Mesendoderm (in vitro differentiated cells): ENCODE results near the gene ZNF146.
A peak's percentile ranks its signal among the peaks of the same experiment; 100 is the strongest.
"Not testable (repeated sequence)": the region's sequence is repeated elsewhere in the genome, so short reads cannot be mapped to it uniquely, and the experiment has no call there.

Experiments
- DNase-seq: peaks from one replicate; pipeline ENCODE4 v3.0.0; 2013
- H2AK5ac ChIP-seq: 2 replicates; pipeline ENCODE4 v1.6.1; 2013; ENCODE audit warnings: low read length, inconsistent platforms
- H2BK120ac ChIP-seq: 2 replicates; pipeline ENCODE4 v1.6.1; 2013; ENCODE audit warnings: low read depth, mild to moderate bottlenecking, low read length, moderate library complexity, mixed read lengths
- H2BK15ac ChIP-seq: replicated peaks from 2 replicates; pipeline ENCODE4 v1.6.1; 2013; ENCODE audit warnings: low read depth, mild to moderate bottlenecking, moderate library complexity
- H2BK5ac ChIP-seq: 2 replicates; pipeline ENCODE4 v1.6.1; 2013; ENCODE audit warnings: low read length, inconsistent platforms
- H3K18ac ChIP-seq: 2 replicates; pipeline ENCODE4 v1.6.1; 2013; ENCODE audit warnings: mild to moderate bottlenecking, low read length, mixed read lengths
- H3K23ac ChIP-seq: one replicate; pipeline ENCODE4 v1.6.1; 2013; ENCODE audit warnings: low read length
- H3K27ac ChIP-seq: 2 replicates; pipeline ENCODE4 v1.5.1; 2013; ENCODE audit warnings: low read depth, mild to moderate bottlenecking, inconsistent platforms, low read length, moderate library complexity
- H3K27me3 ChIP-seq: 2 replicates; pipeline ENCODE4 v1.6.1; 2013; ENCODE audit warnings: low read length, control low read depth, mild to moderate bottlenecking, inconsistent platforms; ENCODE audit not compliant: insufficient read depth, poor library complexity
- H3K36me3 ChIP-seq: 2 replicates; pipeline ENCODE4 v1.6.1; 2013; ENCODE audit warnings: low read length, inconsistent platforms; ENCODE audit not compliant: control insufficient read depth, insufficient read depth
- H3K4ac ChIP-seq: one replicate; pipeline ENCODE4 v1.6.1; 2013; ENCODE audit warnings: low read depth, mild to moderate bottlenecking, low read length, moderate library complexity
- H3K4me1 ChIP-seq: 2 replicates; pipeline ENCODE4 v1.6.1; 2013; ENCODE audit warnings: low read depth, low read length, inconsistent platforms; ENCODE audit not compliant: control insufficient read depth
- H3K4me2 ChIP-seq: 2 replicates; pipeline ENCODE4 v1.6.1; 2013; ENCODE audit warnings: low read length
- H3K4me3 ChIP-seq: 2 replicates; pipeline ENCODE4 v1.5.1; 2013; ENCODE audit warnings: mild to moderate bottlenecking, low read length
- H3K56ac ChIP-seq: one replicate; pipeline ENCODE4 v1.6.1; 2013; ENCODE audit warnings: low read length
- H3K79me1 ChIP-seq: 2 replicates; pipeline ENCODE4 v1.6.1; 2013; ENCODE audit warnings: low read length, inconsistent platforms
- H3K79me2 ChIP-seq: 2 replicates; pipeline ENCODE4 v1.6.1; 2013; ENCODE audit warnings: mild to moderate bottlenecking, low read length; ENCODE audit not compliant: control insufficient read depth, insufficient read depth
- H3K9ac ChIP-seq: 2 replicates; pipeline ENCODE4 v1.6.1; 2013; ENCODE audit warnings: low read length, inconsistent platforms
- H4K5ac ChIP-seq: one replicate; pipeline ENCODE4 v1.6.1; 2013; ENCODE audit warnings: low read length
- H4K8ac ChIP-seq: one replicate; pipeline ENCODE4 v1.6.1; 2013; ENCODE audit warnings: low read depth, mild to moderate bottlenecking, control low read depth, low read length, moderate library complexity
- WGBS: extraction: QIAGEN DNeasy Blood & Tissue Kit; methylation state at CpG from one replicate; pipeline ENCODE4 v1.1.7; 2013; ENCODE audit warnings: low lambda C conversion rate, missing lambda C conversion rate; ENCODE audit not compliant: insufficient coverage; ENCODE audit errors: extremely low coverage; 5-methylcytosine and 5-hydroxymethylcytosine counted together

Gene ZNF146

DNA sequence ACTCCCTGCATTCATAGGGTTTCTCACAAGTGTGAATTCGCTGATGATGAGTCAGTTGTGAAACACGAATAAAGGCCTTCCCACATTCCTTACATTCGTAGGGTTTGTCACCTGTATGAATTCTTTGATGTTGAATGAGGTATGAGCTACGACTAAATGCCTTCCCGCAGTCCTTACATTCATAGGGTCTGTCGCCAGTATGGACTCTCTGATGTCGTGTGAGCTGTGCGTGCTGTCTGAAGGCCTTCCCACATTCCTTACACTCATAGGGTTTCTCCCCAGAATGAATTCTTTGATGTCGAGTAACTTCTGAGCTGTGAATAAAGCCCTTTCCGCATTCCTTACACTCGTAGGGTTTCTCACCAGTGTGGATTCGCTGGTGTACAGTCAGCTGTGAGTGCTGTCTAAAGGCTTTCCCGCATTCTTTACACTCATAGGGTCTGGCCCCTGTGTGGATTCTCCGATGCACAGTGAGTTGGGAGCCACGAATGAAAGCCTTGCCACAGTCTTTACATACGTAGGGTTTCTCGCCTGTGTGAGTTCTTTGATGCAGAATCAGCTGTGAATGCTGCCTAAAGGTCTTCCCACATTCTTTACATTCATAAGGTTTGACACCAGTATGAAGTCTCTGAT lies 32.2 kb upstream of the ZNF146 start:
- H4K8ac ChIP-seq: no peak overlapping the region
- H2BK5ac ChIP-seq: no peak overlapping the region
- no peaks in the 10 kb centered on the region for H3K79me2 ChIP-seq
- no peak overlapping the region for H3K27ac ChIP-seq
- H3K4me3 ChIP-seq: no peak overlapping the region
- H4K5ac ChIP-seq: no peak overlapping the region
- H3K27me3 ChIP-seq: no peaks in the 10 kb centered on the region
- H2BK15ac ChIP-seq: no peak overlapping the region
- H3K79me1 ChIP-seq: no peaks in the 10 kb centered on the region
- H3K4me1 ChIP-seq: no peaks in the 10 kb centered on the region
- no peak overlapping the region for H3K56ac ChIP-seq
- H3K23ac ChIP-seq: no peak overlapping the region
- H3K4ac ChIP-seq: no peak overlapping the region
- no peaks in the 10 kb centered on the region for H3K36me3 ChIP-seq
- DNase-seq: peak; percentile 87
- no peak overlapping the region for H2AK5ac ChIP-seq
- no peak overlapping the region for H3K9ac ChIP-seq
- no CpG with 5 or more reads among the region's 17 CpGs for WGBS
- H3K4me2 ChIP-seq: no peak overlapping the region
- H2BK120ac ChIP-seq: no peak overlapping the region
- H3K18ac ChIP-seq: no peak overlapping the region

DNA sequence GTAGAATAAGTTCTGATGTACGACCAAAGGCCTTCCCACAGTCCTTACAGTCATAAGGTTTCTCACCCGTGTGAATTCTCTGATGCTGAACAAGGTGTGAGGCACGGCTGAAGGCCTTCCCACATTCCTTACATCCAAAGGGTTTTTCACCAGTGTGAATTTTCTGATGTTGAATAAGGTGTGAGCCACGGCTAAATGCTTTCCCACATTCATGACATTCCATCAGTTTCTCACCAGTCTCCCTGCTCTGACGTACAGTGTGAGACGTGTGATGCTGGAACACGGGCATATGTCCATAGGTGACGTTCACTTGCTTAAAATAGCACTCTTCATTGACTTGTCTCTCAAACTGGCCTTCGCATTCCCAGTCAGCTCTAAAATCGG lies 31.7 kb upstream of the ZNF146 start:
- no peak overlapping the region for H3K4ac ChIP-seq
- no peaks in the 10 kb centered on the region for H3K79me2 ChIP-seq
- H3K79me1 ChIP-seq: no peaks in the 10 kb centered on the region
- H3K23ac ChIP-seq: no peak overlapping the region
- no peak overlapping the region for H2BK15ac ChIP-seq
- no peak overlapping the region for H2AK5ac ChIP-seq
- no peak overlapping the region for H4K8ac ChIP-seq
- no peak overlapping the region for H3K18ac ChIP-seq
- no peak overlapping the region for H3K4me2 ChIP-seq
- no peaks in the 10 kb centered on the region for H3K4me1 ChIP-seq
- no peak overlapping the region for H2BK120ac ChIP-seq
- WGBS: no CpG with 5 or more reads among the region's 10 CpGs
- H3K27ac ChIP-seq: no peak overlapping the region
- H3K4me3 ChIP-seq: no peak overlapping the region
- peak; percentile 83 for DNase-seq
- no peak overlapping the region for H4K5ac ChIP-seq
- H3K27me3 ChIP-seq: no peaks in the 10 kb centered on the region
- H3K36me3 ChIP-seq: no peaks in the 10 kb centered on the region
- no peak overlapping the region for H3K56ac ChIP-seq
- no peak overlapping the region for H2BK5ac ChIP-seq
- no peak overlapping the region for H3K9ac ChIP-seq

DNA sequence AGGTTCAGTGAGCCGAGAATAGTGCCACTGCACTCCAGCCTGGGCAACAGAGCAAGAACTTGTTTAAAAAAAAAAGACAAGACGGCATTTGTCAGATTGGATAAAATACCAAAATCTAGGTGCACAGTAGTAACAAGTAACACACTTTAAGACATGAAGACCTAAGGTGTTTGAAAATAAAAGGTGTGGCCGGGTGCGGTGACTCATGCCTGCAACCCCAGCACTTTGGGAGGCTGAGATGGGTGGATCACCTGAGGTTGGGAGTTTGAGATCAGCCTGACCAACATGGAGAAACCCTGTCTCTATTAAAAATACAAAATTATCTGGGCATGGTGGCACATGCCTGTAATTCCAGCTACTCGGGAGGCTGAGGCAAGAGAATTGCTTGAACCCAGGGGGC lies 28.2 kb upstream of the ZNF146 start:
- not testable (repeated sequence) for H3K9ac ChIP-seq
- no CpG with 5 or more reads among the region's 5 CpGs for WGBS

DNA sequence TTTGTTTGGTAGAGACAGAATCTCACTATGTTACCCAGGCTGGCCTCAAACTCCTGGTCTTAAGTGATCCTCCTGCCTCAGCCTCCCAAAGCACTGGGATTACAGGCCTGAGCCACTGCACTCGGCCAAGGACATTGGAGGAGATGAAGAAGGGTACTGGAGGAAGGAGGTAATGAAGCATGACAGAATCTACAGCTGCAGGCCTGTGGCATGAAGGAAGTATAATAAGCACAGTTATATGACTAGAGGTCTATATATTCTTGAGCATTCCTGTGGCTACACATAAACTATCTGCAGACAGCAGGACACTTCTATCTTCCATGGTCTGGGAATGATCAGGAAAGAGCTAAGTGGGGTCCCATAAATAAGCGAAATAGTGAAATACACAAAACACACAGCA lies 18.7 kb upstream of the ZNF146 start:
- Histone ChIP-seq H3K56ac (no peak overlapping the region), H2AK5ac (no peak overlapping the region), H3K4me2 (no peak overlapping the region), H4K5ac (no peak overlapping the region), H3K18ac (no peak overlapping the region), H2BK5ac (no peak overlapping the region), H3K23ac (no peak overlapping the region), H3K9ac (no peak overlapping the region), H3K4me3 (no peak overlapping the region), H3K27me3 (no peaks in the 10 kb centered on the region), H4K8ac (no peak overlapping the region), H3K36me3 (no peaks in the 10 kb centered on the region), H3K79me2 (no peaks in the 10 kb centered on the region), H2BK15ac (no peak overlapping the region), H3K4ac (no peak overlapping the region), H2BK120ac (no peak overlapping the region), H3K4me1 (no peaks in the 10 kb centered on the region), H3K27ac (no peak overlapping the region), H3K79me1 (no peaks in the 10 kb centered on the region)
- no peak for DNase-seq
- WGBS: no CpG with 5 or more reads among the region's 2 CpGs

More for the DNA sequence above, 28.2 kb upstream of the ZNF146 start:
- not testable (repeated sequence) for H3K56ac ChIP-seq, H3K36me3 ChIP-seq, H3K27ac ChIP-seq, H3K79me1 ChIP-seq, H3K4me3 ChIP-seq, H3K79me2 ChIP-seq, H3K18ac ChIP-seq, H2BK120ac ChIP-seq, H3K27me3 ChIP-seq, H2AK5ac ChIP-seq, DNase-seq, H3K4ac ChIP-seq, H4K5ac ChIP-seq, H3K4me2 ChIP-seq, H3K23ac ChIP-seq, H4K8ac ChIP-seq, H2BK5ac ChIP-seq, H2BK15ac ChIP-seq, H3K4me1 ChIP-seq

DNA sequence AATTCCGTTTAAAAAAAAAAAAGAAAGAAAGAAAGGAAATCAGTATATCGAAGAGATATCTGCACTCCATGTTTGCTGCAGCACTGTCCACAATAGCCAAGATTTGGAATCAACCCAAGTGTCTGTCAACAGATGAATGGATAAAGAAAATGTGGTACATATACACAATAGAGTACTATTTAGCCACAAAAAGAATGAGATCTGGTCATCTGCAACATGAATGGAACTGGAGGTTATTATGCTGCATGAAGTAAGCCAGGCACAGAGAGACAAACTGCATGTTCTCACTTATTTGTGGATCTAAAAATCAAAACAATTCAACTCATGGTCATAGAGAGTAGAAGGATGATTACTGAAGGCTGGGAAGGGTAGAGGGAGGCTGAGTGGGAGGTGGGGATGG lies 16.8 kb upstream of the ZNF146 start:
- no peak overlapping the region for H4K5ac ChIP-seq
- no CpG with 5 or more reads among the region's 2 CpGs for WGBS
- H2BK15ac ChIP-seq: no peak overlapping the region

DNA sequence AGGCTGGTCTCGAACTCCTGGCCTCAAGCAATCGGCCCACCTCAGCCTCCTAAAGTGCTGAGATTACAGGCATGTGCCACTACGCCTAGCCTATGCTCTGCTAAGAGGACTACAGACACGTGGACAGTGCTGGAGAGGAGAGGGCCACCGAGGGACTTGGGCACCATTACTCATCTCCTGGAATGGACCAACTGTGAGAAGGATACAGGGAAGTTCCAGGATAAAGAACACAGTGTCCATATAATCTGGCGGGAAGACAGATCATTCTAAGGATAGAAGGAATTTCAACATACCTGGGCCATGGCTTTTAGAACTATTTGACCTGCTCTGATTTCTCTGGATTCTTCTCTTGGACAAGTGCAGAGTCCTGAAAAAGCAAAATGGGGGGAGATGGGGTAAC lies 13.2 kb upstream of the ZNF146 start:
- H3K4ac ChIP-seq: no peak overlapping the region
- no peak overlapping the region for H4K5ac ChIP-seq
- H3K27ac ChIP-seq: no peak overlapping the region
- H3K79me1 ChIP-seq: no peaks in the 10 kb centered on the region
- H3K23ac ChIP-seq: no peak overlapping the region
- H3K4me2 ChIP-seq: no peak overlapping the region
- no peaks in the 10 kb centered on the region for H3K27me3 ChIP-seq
- H3K9ac ChIP-seq: no peak overlapping the region
- H3K36me3 ChIP-seq: no peaks in the 10 kb centered on the region
- no peak overlapping the region for H2BK5ac ChIP-seq
- no peaks in the 10 kb centered on the region for H3K79me2 ChIP-seq
- no CpG with 5 or more reads among the region's 6 CpGs for WGBS
- no peaks in the 10 kb centered on the region for H3K4me1 ChIP-seq
- no peak overlapping the region for H3K4me3 ChIP-seq
- no peak overlapping the region for H2BK15ac ChIP-seq
- H3K56ac ChIP-seq: no peak overlapping the region
- H4K8ac ChIP-seq: no peak overlapping the region
- H2AK5ac ChIP-seq: no peak overlapping the region
- DNase-seq: no peak
- no peak overlapping the region for H2BK120ac ChIP-seq
- no peak overlapping the region for H3K18ac ChIP-seq

More for the DNA sequence above, 16.8 kb upstream of the ZNF146 start:
- Histone ChIP-seq H3K27me3 (no peaks in the 10 kb centered on the region), H3K36me3 (no peaks in the 10 kb centered on the region), H4K8ac (no peak overlapping the region), H3K4ac (no peak overlapping the region), H3K4me2 (no peak overlapping the region), H2AK5ac (no peak overlapping the region), H3K27ac (no peak overlapping the region), H3K4me3 (no peak overlapping the region), H3K79me2 (no peaks in the 10 kb centered on the region), H3K23ac (no peak overlapping the region), H3K56ac (no peak overlapping the region), H3K18ac (no peak overlapping the region), H2BK5ac (no peak overlapping the region), H3K79me1 (no peaks in the 10 kb centered on the region), H3K4me1 (no peaks in the 10 kb centered on the region), H3K9ac (no peak overlapping the region), H2BK120ac (no peak overlapping the region)
- DNase-seq: no peak
